GM18867 (cell line): ENCODE measurements around the gene JPH4.

Source experiments
- ATAC-seq: cut with Tn5 transposase; IDR thresholded peaks from one replicate; pipeline ENCODE4 v1.9.1; 2021; ENCODE audit warnings: mild to moderate bottlenecking, moderate library complexity; ENCODE audit not compliant: unreplicated experiment

Gene JPH4

GRCh38 chr14:23531391-23531790 is 47.2 kb downstream of the JPH4 start:
- no peak for ATAC-seq

GRCh38 chr14:23530375-23531055 is 48.1 kb downstream of the JPH4 start:
- ATAC-seq = no peak

- no peak for ATAC-seq
These were observed 49.6 kb downstream of the JPH4 start for GRCh38 chr14:23529016-23529415.

- no peak for ATAC-seq
These were observed 50.0 kb downstream of the JPH4 start for GRCh38 chr14:23528555-23528954.

GRCh38 chr14:23525611-23526010 is 53.0 kb downstream of the JPH4 start:
- no peak for ATAC-seq

- ATAC-seq = no peak
These were observed 53.6 kb downstream of the JPH4 start for GRCh38 chr14:23524954-23525353.

- ATAC-seq = no peak
These were observed 55.2 kb downstream of the JPH4 start for GRCh38 chr14:23523229-23524016.

- ATAC-seq = no peak
These were observed 55.9 kb downstream of the JPH4 start for GRCh38 chr14:23522643-23523198.

- no peak for ATAC-seq
These were observed 56.6 kb downstream of the JPH4 start for GRCh38 chr14:23521785-23522640.

GRCh38 chr14:23520899-23521533 is 57.6 kb downstream of the JPH4 start:
- ATAC-seq = no peak

GRCh38 chr14:23518709-23519108 is 59.9 kb downstream of the JPH4 start:
- ATAC-seq = no peak
